Ovary (tissue), 3 donors: ENCODE measurements around the gene TMEM233.

Experiments
- EP300 ChIP-seq: sonication (generic); formaldehyde crosslinking; IDR thresholded peaks from one replicate; pipeline ENCODE4 v1.6.1; 2017; ENCODE audit warnings: antibody characterized with exemption
- TF ChIP-seq, protein P1 (sequence below), 3 donors: fragments of 450-650 bp in 2 of 3; fragments of 200-600 bp in 1 of 3; IDR thresholded peaks; one replicate each; pipeline versions ENCODE4 v1.5.1 to v1.8.0; 2016 to 2022; ENCODE audit warnings: antibody characterized with exemption in 3 of 3, mild to moderate bottlenecking in 1 of 3
- donor health status: DM: no; HTN: no; CAD: no.

DNA sequence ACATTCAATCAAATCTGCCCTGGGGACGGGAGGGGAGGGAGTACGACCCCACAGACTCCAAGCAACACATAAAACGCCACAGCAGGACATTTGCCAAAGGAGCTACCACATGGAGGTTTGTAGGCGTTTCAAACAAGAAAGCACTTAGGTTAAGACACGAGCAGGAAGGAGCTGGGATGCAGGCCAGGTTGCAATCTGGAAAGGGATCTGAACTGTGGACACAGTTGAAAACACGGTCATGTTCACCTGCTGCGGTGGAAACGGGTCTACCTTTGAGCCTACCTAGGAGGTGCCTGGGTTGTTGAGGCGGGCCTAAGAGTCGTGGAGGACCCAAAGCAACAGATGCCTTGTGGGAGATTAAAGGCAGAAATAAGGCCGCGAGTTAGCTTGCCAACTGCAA lies 92.8 kb downstream of the TMEM233 start:
- TF ChIP-seq, protein P1, sequence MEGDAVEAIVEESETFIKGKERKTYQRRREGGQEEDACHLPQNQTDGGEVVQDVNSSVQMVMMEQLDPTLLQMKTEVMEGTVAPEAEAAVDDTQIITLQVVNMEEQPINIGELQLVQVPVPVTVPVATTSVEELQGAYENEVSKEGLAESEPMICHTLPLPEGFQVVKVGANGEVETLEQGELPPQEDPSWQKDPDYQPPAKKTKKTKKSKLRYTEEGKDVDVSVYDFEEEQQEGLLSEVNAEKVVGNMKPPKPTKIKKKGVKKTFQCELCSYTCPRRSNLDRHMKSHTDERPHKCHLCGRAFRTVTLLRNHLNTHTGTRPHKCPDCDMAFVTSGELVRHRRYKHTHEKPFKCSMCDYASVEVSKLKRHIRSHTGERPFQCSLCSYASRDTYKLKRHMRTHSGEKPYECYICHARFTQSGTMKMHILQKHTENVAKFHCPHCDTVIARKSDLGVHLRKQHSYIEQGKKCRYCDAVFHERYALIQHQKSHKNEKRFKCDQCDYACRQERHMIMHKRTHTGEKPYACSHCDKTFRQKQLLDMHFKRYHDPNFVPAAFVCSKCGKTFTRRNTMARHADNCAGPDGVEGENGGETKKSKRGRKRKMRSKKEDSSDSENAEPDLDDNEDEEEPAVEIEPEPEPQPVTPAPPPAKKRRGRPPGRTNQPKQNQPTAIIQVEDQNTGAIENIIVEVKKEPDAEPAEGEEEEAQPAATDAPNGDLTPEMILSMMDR (IDR thresholded peaks at IDR 0.05) = no peak
- TF ChIP-seq EP300 = no peak
